CD4-positive, alpha-beta T cell (primary cell): ENCODE data around the gene FGR. TPM values are rescaled to one million over a fixed set of nuclear protein-coding genes. Genes with fewer than 3 reads are reported as not detected.

Experiments
- ATAC-seq: fragments of 200-7000 bp; cut with Tn5 transposase; one replicate; pipeline ENCODE4 v1.10.0; 2022; ENCODE audit warnings: mild to moderate bottlenecking; ENCODE audit not compliant: poor library complexity
- CTCF ChIA-PET: fragments of 350-600 bp; sonication (Branson Sonifier 250); formaldehyde crosslinking; loops from one replicate; lab custom pipeline; 2021; ENCODE audit warnings: antibody characterized with exemption, inconsistent platforms; lab: Charles Lee
- POLR2A ChIA-PET: fragments of 350-600 bp; sonication (Branson Sonifier 250); formaldehyde crosslinking; loops from one replicate; lab custom pipeline; 2021; ENCODE audit warnings: antibody characterized with exemption, inconsistent platforms; lab: Charles Lee
- DNase-seq, 14 experiments: peaks; one replicate each; pipeline ENCODE4 v3.0.0-alpha.2; 2013 to 2020; ENCODE audit warnings: mixed read lengths in 2 of 14
- H3K27ac ChIP-seq, 2 donors: one replicate each; pipeline versions ENCODE4 v1.5.1 to v1.7.0; 2013; ENCODE audit warnings: low read length in 2 of 2, low read depth in 1 of 2, mild to moderate bottlenecking in 1 of 2
- H3K27me3 ChIP-seq, 2 experiments: 1 replicate in 1 of 2; 2 replicates in 1 of 2; pipeline versions ENCODE4 v1.6.1 to v1.7.0; 2013; ENCODE audit warnings: low read length in 2 of 2, control low read depth in 1 of 2, mild to moderate bottlenecking in 1 of 2, moderate library complexity in 1 of 2; ENCODE audit not compliant: insufficient read depth in 2 of 2, control insufficient read depth in 1 of 2
- H3K36me3 ChIP-seq: one replicate; pipeline ENCODE4 v1.6.1; 2013; ENCODE audit warnings: low read length, control low read depth; ENCODE audit not compliant: insufficient read depth
- H3K4me1 ChIP-seq: one replicate; pipeline ENCODE4 v1.6.1; 2013; ENCODE audit warnings: low read length, control low read depth; ENCODE audit not compliant: insufficient read depth
- H3K4me3 ChIP-seq: one replicate; pipeline ENCODE4 v1.5.1; 2013; ENCODE audit warnings: mild to moderate bottlenecking, low read length, moderate library complexity
- H3K9me3 ChIP-seq, 2 experiments: 1 replicate in 1 of 2; 2 replicates in 1 of 2; pipeline versions ENCODE4 v1.6.1 to v1.7.0; 2013; ENCODE audit warnings: low read length in 2 of 2, mild to moderate bottlenecking in 2 of 2, control low read depth in 1 of 2, moderate library complexity in 1 of 2; ENCODE audit not compliant: control insufficient read depth in 1 of 2, insufficient read depth in 1 of 2
- H3K27ac Mint-ChIP-seq: one replicate; pipeline ENCODE4 v1.8.0; 2020; ENCODE audit warnings: mixed read lengths
- H3K27me3 Mint-ChIP-seq: one replicate; pipeline ENCODE4 v1.8.0; 2021; ENCODE audit warnings: mixed read lengths
- H3K36me3 Mint-ChIP-seq: one replicate; pipeline ENCODE4 v1.8.0; 2021; ENCODE audit warnings: low read depth, mixed read lengths
- H3K4me1 Mint-ChIP-seq: one replicate; pipeline ENCODE4 v1.8.0; 2021; ENCODE audit warnings: low read depth, mixed read lengths
- H3K4me3 Mint-ChIP-seq: one replicate; pipeline ENCODE4 v1.8.0; 2020; ENCODE audit warnings: mild to moderate bottlenecking, mixed read lengths
- H3K9me3 Mint-ChIP-seq: one replicate; pipeline ENCODE4 v1.8.0; 2020; ENCODE audit warnings: mixed read lengths
- intact Hi-C, 2 experiments: fragments of 100-400 bp; cut with DNase I in 1 of 2; cut with micrococcal nuclease in 1 of 2; formaldehyde crosslinking; loops; one replicate each; pipeline versions ENCODE4 v1.15.1 to v1.9.0; 2023 to 2025; cut with DNase I, micrococcal nuclease
- total RNA-seq, 174 experiments: library from RNA in 2 of 174; stranded (reverse) in 2 of 174; gene quantifications; one replicate each; pipeline ENCODE4 v1.2.3 and lab custom pipeline; 2021 to 2026
- TF ChIP-seq, protein P1 (sequence below): fragments of 200-600 bp; IDR thresholded peaks from one replicate; pipeline ENCODE4 v1.8.0; 2022; ENCODE audit warnings: antibody characterized with exemption, mild to moderate bottlenecking

The FGR gene
- total RNA-seq, 2 experiments from 2014 or later, result 3.0 to 3.2 TPM

DNA sequence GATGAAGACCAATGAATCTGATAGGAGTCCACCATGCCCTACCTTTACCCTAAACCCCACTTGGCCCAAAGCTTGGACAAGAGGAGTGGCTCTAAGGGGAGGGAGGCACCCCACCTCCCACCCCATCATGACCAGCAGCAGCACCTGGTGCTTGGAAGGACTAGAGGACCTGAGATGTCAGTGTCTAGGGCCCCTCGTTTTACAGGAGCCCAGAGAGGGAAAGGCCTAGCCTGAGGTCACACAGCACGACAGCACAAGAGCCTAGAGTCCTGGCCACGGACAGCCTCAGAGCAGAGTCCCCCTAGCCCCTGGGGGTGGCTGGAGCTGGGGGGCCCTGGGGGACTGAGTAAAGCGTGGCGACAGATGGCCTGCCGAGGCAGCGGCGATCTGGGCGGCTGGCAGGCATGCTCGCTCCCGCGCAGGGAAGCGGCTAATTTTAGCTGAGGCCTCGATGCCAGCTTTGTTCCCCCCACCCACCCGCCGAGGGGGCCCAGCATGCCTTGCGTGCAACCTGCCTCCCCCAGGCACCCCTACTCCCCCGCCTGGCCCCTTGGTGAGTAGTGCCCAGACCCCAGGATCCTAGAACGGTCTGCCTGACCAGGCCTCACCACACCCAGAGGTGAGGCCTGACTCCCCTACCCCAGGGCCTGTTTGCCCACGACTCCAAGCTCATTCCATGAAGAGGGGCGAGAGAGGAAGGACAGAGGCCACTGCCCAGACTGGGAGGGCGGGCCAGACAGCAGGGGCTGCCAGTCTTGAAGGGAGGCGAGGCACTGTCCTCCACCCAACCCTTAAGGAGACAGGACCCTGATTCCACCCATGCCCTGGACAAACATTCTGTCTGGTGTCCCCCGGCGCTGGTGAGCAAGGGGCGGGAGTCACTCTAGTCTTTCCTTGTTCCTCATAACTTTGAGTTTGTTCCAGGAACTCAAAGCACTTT is 70.0 kb downstream of the FGR start:
- Histone ChIP-seq H3K4me1 (peaks cover 26% of the 10 kb centered on the region), H3K27ac (no peak overlapping the region), H3K36me3 (no peaks in the 10 kb centered on the region), H3K9me3 (no peaks in the 10 kb centered on the region), H3K27me3 (no peaks in the 10 kb centered on the region), H3K4me3 (no peak overlapping the region)
- H3K4me1 Mint-ChIP-seq, result peaks cover 41% of the 10 kb centered on the region
- H3K36me3 Mint-ChIP-seq, result no peaks in the 10 kb centered on the region
- intact Hi-C loops, result loop anchor here in 1 of 2 experiments (5.0 kb wide), 1 partner anchor 43 kb away; no protein-coding TSS in a partner anchor
- no peaks in the 10 kb centered on the region for H3K9me3 Mint-ChIP-seq
- H3K27ac Mint-ChIP-seq, result no peak overlapping the region
- ChIA-PET CTCF (no interaction called here), POLR2A (no interaction called here)
- no peak for ATAC-seq
- DNase-seq, result no peak
- no peaks in the 10 kb centered on the region for H3K27me3 Mint-ChIP-seq
- no peak overlapping the region for H3K4me3 Mint-ChIP-seq
- TF ChIP-seq, protein P1, sequence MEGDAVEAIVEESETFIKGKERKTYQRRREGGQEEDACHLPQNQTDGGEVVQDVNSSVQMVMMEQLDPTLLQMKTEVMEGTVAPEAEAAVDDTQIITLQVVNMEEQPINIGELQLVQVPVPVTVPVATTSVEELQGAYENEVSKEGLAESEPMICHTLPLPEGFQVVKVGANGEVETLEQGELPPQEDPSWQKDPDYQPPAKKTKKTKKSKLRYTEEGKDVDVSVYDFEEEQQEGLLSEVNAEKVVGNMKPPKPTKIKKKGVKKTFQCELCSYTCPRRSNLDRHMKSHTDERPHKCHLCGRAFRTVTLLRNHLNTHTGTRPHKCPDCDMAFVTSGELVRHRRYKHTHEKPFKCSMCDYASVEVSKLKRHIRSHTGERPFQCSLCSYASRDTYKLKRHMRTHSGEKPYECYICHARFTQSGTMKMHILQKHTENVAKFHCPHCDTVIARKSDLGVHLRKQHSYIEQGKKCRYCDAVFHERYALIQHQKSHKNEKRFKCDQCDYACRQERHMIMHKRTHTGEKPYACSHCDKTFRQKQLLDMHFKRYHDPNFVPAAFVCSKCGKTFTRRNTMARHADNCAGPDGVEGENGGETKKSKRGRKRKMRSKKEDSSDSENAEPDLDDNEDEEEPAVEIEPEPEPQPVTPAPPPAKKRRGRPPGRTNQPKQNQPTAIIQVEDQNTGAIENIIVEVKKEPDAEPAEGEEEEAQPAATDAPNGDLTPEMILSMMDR, result no peak

DNA sequence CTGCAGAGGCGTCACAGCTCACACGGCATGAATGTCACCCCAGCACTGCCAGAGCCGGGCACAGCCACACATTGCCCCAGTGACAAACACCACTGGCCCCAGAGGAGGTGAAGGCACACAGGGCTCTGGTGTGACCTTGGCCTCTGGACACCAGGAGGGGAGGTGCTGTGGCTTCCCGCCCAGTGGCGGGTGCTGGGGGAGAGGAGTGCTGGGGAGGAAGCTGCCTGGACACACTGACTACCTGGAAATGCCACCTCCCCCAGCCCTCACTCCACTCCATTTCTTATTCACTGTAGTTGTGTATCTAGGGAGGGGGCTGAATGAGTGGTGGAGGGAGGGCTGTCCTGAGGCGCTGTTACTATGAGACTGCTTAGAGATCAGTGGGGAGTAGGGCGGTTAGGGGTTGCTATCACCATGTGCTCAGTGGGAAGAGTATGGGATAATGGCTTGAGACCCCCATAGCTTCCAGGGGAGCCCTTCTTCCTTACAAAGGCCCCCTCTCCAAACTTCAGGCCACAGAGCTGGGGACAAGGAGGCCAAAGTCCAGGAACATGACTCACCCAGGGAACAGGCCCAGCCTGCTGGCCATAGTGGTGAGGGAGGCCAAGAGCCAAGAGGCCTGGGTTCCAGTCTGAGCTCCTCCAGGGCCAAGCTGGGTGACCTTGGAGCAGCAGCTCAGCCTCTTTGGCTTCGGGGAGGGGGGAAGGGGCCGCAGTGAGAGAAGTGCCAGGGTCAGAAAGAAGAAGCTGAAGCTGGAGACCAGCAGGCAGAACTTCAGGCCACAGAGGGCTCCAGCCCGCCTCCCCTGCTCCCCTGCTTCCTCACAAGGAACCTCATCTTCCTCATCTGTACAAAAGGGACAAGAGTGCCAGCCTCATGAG is 71.2 kb downstream of the FGR start:
- Mint-ChIP-seq H3K4me3 (no peak overlapping the region), H3K27ac (no peak overlapping the region), H3K27me3 (no peaks in the 10 kb centered on the region), H3K9me3 (no peaks in the 10 kb centered on the region), H3K4me1 (peaks cover 43% of the 10 kb centered on the region), H3K36me3 (no peaks in the 10 kb centered on the region)
- ATAC-seq, result no peak
- Histone ChIP-seq H3K27me3 (no peaks in the 10 kb centered on the region), H3K4me3 (no peak overlapping the region), H3K4me1 (peaks cover 18% of the 10 kb centered on the region), H3K36me3 (no peaks in the 10 kb centered on the region), H3K9me3 (no peaks in the 10 kb centered on the region), H3K27ac (no peak overlapping the region)
- CTCF ChIA-PET, result no interaction called here
- TF ChIP-seq, protein P1, result no peak
- POLR2A ChIA-PET, result no interaction called here
- intact Hi-C loops, result no loop called here
- DNase-seq, result no peak

DNA sequence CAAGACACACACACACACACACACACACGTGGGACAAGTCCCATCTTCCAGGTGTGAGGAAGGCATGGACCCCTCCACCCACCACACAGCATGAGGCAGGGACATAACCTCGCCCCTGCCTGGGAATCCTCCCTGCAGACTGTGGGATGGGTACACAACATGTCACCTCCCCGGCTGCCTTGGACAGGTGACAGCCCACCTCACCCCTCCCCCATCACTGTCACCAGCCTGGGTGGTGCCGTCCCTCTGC is 71.7 kb downstream of the FGR start:
- Histone ChIP-seq H3K36me3 (no peaks in the 10 kb centered on the region), H3K9me3 (no peaks in the 10 kb centered on the region), H3K27me3 (no peaks in the 10 kb centered on the region), H3K4me3 (no peak overlapping the region), H3K4me1 (peaks cover 14% of the 10 kb centered on the region), H3K27ac (no peak overlapping the region)
- intact Hi-C loops, result no loop called here
- TF ChIP-seq, protein P1, result no peak
- Mint-ChIP-seq H3K27ac (no peak overlapping the region), H3K9me3 (no peaks in the 10 kb centered on the region), H3K4me1 (peaks cover 41% of the 10 kb centered on the region), H3K36me3 (no peaks in the 10 kb centered on the region), H3K27me3 (no peaks in the 10 kb centered on the region), H3K4me3 (no peak overlapping the region)
- ATAC-seq (no peak), DNase-seq (no peak)
- ChIA-PET POLR2A (no interaction called here), CTCF (no interaction called here)
